C4-2B (cell line): ENCODE measurements around the gene ATG10.

Experiments
- H3K27ac ChIP-seq: fragments of 450-650 bp; 2 replicates; pipeline ENCODE4 v1.5.1; 2017
- CTCF ChIP-seq: fragments of 450-650 bp; conservative IDR thresholded peaks from 2 replicates; pipeline ENCODE4 v1.5.1; 2017; ENCODE audit warnings: mild to moderate bottlenecking
- ZFX ChIP-seq: fragments of 450-650 bp; IDR thresholded peaks from 2 replicates; pipeline ENCODE4 v1.6.1; 2017

ATG10 gene

DNA sequence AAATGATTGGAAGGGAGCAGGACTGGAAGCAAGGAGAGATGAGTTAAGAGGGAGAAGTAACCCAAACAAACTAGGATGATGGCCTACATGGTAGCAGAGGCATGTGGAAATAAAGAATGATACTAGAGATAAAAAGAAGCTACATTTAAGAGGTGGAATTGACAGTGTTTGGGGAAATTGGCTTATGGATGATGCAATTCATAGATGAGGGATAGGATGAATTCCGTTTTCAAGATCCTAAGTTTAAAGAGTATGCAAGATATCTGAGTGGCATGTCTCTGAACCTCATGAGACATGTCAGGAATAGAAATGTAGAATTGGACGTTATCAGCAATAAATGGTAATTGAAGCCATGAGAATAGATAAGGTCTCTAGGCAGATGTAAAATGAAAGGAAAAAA lies 232.7 kb downstream of the ATG10 start:
- no peak overlapping the region for H3K27ac ChIP-seq
- TF ChIP-seq CTCF (no peak), ZFX (no peak)

DNA sequence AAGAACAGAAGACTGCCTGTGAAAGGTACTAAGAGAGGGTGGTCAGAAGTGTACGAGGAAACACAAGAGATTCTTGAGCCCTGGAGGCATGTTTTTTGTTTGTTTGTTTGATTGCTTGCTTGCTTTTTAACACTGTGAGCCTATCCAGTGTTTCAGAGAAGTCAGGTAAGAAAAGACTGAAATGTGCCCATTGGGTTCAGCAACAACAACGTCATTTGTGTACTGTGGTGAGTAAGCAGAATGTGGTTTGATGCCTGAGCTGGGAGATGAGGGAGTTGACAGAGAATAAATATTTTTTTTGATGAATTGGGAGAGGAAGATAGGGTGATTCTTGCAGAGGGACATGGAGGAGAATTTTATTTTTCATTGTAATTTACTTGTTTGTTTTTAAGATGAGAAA lies 233.2 kb downstream of the ATG10 start:
- H3K27ac ChIP-seq = no peak overlapping the region

DNA sequence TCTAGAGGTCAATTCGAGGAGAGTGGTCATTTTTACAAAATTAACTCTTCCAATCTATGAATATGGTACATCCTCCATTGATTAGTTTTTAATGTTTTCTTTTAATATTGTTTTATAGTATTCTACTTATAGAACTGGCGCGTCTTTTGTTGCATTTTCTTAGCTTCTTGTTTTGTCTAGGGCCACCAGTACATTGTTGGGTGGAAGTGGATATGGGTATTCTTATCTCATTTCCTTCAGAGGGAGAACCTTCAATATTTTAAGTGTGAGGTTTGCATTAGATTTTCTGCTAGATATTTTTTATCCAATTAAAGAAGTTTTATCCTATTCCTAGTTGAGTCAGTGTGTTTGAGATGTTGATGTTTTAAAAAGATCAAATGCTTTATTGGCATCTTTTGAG lies 236.5 kb downstream of the ATG10 start:
- no peak for TF ChIP-seq CTCF
- H3K27ac ChIP-seq = no peak overlapping the region

More for the DNA sequence above, 233.2 kb downstream of the ATG10 start:
- TF ChIP-seq ZFX = no peak
- TF ChIP-seq CTCF = no peak

GRCh38 chr5:82211855-82212572 lies 240.2 kb downstream of the ATG10 start:
- TF ChIP-seq CTCF (no peak), ZFX (no peak)
- no peak overlapping the region for H3K27ac ChIP-seq

- no peak for TF ChIP-seq CTCF
- no peak for TF ChIP-seq ZFX
These were observed 246.1 kb downstream of the ATG10 start for GRCh38 chr5:82217917-82218316.

DNA sequence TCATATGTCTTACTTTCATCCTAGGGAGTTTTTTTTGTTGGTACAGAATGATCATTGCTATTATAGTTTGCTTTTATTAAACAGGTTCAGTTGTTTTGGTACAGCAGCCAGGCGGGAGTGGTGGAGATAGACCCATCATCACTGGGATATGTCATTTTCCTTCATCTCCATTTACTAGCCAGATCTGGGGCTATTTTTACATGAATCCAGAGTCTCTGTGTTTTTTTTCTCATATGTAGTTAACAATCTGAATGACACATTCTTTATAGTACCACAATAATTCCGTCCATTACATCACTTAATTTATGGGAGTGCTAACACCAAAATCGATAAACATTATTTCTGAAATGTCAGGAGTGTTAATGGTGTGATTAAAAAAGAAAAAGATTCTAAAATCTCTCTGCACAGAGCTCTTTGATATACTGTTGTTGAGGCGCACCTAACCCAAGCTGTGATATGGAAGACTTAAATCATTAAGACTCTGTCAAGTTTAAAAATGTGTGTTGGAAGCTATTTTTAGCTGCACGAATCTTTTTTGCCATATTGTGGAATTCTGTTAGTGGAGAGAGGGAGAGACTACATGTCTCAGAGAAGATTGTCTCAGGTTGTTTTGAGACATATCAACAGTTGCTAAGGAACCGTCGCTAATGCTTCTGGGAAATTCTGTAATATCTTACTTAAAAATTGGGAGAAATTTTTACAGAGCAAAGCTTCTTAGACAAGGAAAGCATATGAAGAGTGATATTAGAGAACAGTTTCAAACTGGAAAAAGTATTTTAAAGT lies 246.7 kb downstream of the ATG10 start:
- no peak overlapping the region for H3K27ac ChIP-seq
- TF ChIP-seq CTCF (no peak), ZFX (no peak)

More at GRCh38 chr5:82217917-82218316, 246.1 kb downstream of the ATG10 start:
- H3K27ac ChIP-seq = no peak overlapping the region

DNA sequence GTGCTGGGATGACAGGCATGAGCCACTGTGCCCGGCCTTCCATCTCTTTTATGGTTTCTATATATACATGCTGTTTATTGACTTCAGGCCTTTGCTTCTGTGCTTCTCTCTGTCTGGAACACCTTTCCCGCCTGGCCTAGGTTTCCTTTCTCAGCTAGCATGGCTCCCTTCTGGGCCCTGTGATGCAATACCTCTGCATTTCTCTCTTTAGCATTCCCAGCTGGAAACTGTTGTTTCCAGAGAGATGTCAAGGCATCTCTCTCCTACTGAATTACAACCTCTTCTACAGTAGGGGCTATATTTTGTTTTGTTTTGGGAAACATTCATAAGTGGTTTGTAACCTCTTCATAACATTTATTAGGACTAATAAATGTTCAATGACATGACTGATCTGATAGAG lies 249.2 kb downstream of the ATG10 start:
- H3K27ac ChIP-seq = no peak overlapping the region
- TF ChIP-seq ZFX (no peak), CTCF (no peak)
